OCI-LY7 (cell line): ENCODE data around the gene GATA2. TPM values are rescaled to one million over a fixed set of nuclear protein-coding genes. Genes with fewer than 3 reads are reported as not detected.

Experiments used
- BruUV-seq: library from RNA; stranded (reverse); fragments of 400-500 nt; replicated peaks from 2 replicates; lab custom pipeline; 2021; lab: Mats Ljungman, UMichigan
- CTCF ChIA-PET: fragments of 300-600 bp; sonication (Branson Sonifier 250); formaldehyde crosslinking; loops from one replicate; lab custom pipeline; 2022; ENCODE audit warnings: antibody characterized with exemption; ENCODE audit not compliant: unreplicated experiment; lab: Charles Lee
- POLR2A ChIA-PET: fragments of 300-600 bp; sonication (Branson Sonifier 250); formaldehyde crosslinking; loops from one replicate; lab custom pipeline; 2022; ENCODE audit warnings: antibody characterized with exemption; lab: Charles Lee
- DNase-seq: peaks from one replicate; pipeline ENCODE4 v3.0.0-alpha.2; 2015; ENCODE audit warnings: low spot score
- H2AFZ ChIP-seq: fragments of 200-600 bp; sonication (generic), shearing (Covaris generic); 2 replicates; pipeline ENCODE4 v1.6.1; 2014; ENCODE audit warnings: mild to moderate bottlenecking, antibody characterized with exemption, low read length, moderate library complexity
- H3K27ac ChIP-seq: fragments of 200-600 bp; sonication (generic); 2 replicates; pipeline ENCODE4 v1.5.1; 2014; ENCODE audit warnings: mixed run types, low read depth, mild to moderate bottlenecking, moderate library complexity, low read length, inconsistent platforms; ENCODE audit not compliant: poor library complexity, severe bottlenecking
- H3K36me3 ChIP-seq: fragments of 200-600 bp; sonication (generic); 2 replicates; pipeline ENCODE4 v1.6.1; 2014; ENCODE audit warnings: mild to moderate bottlenecking, antibody characterized with exemption, low read length, moderate library complexity, mixed read lengths; ENCODE audit not compliant: insufficient read depth
- H3K4me1 ChIP-seq: fragments of 200-600 bp; sonication (generic); 2 replicates; pipeline ENCODE4 v1.5.1; 2014; ENCODE audit warnings: mild to moderate bottlenecking, low read length; ENCODE audit not compliant: insufficient read depth, poor library complexity, severe bottlenecking
- H3K4me2 ChIP-seq: fragments of 200-600 bp; sonication (generic); 2 replicates; pipeline ENCODE4 v1.6.1; 2014; ENCODE audit warnings: mild to moderate bottlenecking, low read length
- H3K4me3 ChIP-seq: fragments of 200-600 bp; sonication (generic); 2 replicates; pipeline ENCODE4 v1.5.1; 2014; ENCODE audit warnings: mild to moderate bottlenecking, low read depth, low read length; ENCODE audit not compliant: poor library complexity, severe bottlenecking
- H3K79me2 ChIP-seq: fragments of 200-600 bp; sonication (generic); 2 replicates; pipeline ENCODE4 v1.6.1; 2016; ENCODE audit warnings: low read depth, mild to moderate bottlenecking, low read length, moderate library complexity, mixed read lengths; ENCODE audit not compliant: insufficient read depth
- H3K9me2 ChIP-seq: fragments of 200-600 bp; sonication (generic); 2 replicates; pipeline ENCODE4 v1.6.1; 2016; ENCODE audit warnings: mild to moderate bottlenecking, low read length, mixed read lengths; ENCODE audit not compliant: insufficient read depth
- H3K9me3 ChIP-seq: fragments of 200-600 bp; sonication (generic); 2 replicates; pipeline ENCODE4 v1.6.1; 2014; ENCODE audit warnings: mild to moderate bottlenecking, mixed run types, low read length, mixed read lengths
- H4K20me1 ChIP-seq: fragments of 200-600 bp; sonication (generic); 2 replicates; pipeline ENCODE4 v1.6.1; 2014; ENCODE audit warnings: mild to moderate bottlenecking, antibody characterized with exemption, low read length, moderate library complexity, mixed read lengths; ENCODE audit not compliant: insufficient read depth
- EZH2phosphoT487 ChIP-seq: fragments of 200-600 bp; sonication (generic); IDR thresholded peaks from 2 replicates; pipeline ENCODE4 v1.6.1; 2018; ENCODE audit warnings: low read depth, borderline replicate concordance, mild to moderate bottlenecking, mixed run types, antibody characterized with exemption, low read length, moderate library complexity, mixed read lengths
- intact Hi-C: fragments of 100-400 bp; cut with micrococcal nuclease; formaldehyde crosslinking; loops from one replicate; pipeline ENCODE4 v1.10.0; 2022; ENCODE audit not compliant: unreplicated experiment
- total RNA-seq, 2 experiments: library from RNA; depleted of rRNA in 1 of 2; stranded (reverse); fragments of >200 nt in 1 of 2; shearing (Covaris generic) in 1 of 2; gene quantifications; 2 replicates each; pipeline ENCODE4 v1.2.3, GENCODE V29; 2014 to 2022
- TF ChIP-seq, protein P1 (sequence below): fragments of 200-600 bp; sonication (generic); conservative IDR thresholded peaks from 2 replicates; pipeline ENCODE4 v1.5.1; 2014; ENCODE audit warnings: mild to moderate bottlenecking, antibody characterized with exemption, low read length, moderate library complexity, mixed read lengths

The GATA2 gene
- total RNA-seq, 2 experiments from 2014 or later: not detected

DNA sequence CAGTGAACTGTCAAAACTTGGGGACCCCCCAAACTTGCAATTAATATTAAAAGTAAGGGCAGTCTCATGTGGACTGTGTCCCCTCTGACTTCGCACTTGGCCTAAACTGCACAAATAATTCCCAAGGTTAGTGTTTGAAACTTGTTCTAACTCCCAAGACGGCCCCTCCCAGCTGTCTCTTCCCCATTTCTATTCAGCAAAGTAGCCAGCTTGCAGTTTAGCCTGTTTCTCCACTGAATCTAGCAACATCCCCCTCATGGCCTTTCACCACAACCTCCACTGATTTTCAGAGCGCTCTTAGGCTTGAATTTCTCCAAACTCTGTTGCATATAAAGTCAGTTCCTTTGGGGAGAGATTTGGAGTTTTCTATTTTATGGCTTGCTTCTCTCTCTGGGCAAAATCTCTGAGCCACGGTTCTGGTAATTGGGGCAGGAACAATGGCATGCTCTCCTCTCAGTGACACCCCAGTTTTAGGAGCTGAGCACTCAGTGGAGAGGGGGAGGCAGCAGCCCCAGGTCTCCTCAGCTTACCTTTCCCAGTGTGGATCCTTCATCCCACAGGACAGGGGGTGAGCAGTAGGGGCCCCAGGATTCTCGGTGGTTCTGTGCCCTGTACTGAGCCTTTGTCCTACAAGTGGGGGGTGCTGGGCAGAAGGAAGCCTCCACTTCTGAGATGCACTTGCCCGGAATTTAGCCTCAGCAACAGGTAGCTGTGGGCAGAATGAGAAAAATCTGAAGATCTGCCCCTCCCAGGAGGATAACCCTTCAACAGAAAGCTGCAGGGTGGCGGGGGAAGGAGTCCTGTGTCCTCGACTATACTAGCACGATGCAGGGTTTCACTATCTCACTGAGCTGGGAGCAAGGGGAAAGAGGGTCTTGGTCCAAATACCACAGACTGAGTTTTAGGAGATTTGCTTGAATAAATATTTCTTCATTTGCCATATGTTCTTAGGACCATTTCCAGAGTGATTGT lies 39.3 kb upstream of the GATA2 start:
- POLR2A ChIA-PET: interaction anchor here (0.6 to 0.7 kb wide), 2 partner anchors 500 to 1232 kb away, joined by 3 read pairs; no protein-coding TSS in a partner anchor
- DNase-seq: no peak
- Histone ChIP-seq H3K4me1 (no peaks in the 10 kb centered on the region), H3K79me2 (no peaks in the 10 kb centered on the region), H3K9me2 (no peaks in the 10 kb centered on the region), H3K4me3 (no peak overlapping the region), H3K27ac (no peak overlapping the region), H3K9me3 (no peaks in the 10 kb centered on the region), H3K36me3 (no peaks in the 10 kb centered on the region), H4K20me1 (no peaks in the 10 kb centered on the region), H2AFZ (no peak overlapping the region), H3K4me2 (no peak overlapping the region)
- no TSS peak for BruUV-seq
- CTCF ChIA-PET: no interaction called here
- intact Hi-C loops: no loop called here
- TF ChIP-seq, protein P1, sequence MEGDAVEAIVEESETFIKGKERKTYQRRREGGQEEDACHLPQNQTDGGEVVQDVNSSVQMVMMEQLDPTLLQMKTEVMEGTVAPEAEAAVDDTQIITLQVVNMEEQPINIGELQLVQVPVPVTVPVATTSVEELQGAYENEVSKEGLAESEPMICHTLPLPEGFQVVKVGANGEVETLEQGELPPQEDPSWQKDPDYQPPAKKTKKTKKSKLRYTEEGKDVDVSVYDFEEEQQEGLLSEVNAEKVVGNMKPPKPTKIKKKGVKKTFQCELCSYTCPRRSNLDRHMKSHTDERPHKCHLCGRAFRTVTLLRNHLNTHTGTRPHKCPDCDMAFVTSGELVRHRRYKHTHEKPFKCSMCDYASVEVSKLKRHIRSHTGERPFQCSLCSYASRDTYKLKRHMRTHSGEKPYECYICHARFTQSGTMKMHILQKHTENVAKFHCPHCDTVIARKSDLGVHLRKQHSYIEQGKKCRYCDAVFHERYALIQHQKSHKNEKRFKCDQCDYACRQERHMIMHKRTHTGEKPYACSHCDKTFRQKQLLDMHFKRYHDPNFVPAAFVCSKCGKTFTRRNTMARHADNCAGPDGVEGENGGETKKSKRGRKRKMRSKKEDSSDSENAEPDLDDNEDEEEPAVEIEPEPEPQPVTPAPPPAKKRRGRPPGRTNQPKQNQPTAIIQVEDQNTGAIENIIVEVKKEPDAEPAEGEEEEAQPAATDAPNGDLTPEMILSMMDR: no peak
- TF ChIP-seq EZH2phosphoT487: no peak

DNA sequence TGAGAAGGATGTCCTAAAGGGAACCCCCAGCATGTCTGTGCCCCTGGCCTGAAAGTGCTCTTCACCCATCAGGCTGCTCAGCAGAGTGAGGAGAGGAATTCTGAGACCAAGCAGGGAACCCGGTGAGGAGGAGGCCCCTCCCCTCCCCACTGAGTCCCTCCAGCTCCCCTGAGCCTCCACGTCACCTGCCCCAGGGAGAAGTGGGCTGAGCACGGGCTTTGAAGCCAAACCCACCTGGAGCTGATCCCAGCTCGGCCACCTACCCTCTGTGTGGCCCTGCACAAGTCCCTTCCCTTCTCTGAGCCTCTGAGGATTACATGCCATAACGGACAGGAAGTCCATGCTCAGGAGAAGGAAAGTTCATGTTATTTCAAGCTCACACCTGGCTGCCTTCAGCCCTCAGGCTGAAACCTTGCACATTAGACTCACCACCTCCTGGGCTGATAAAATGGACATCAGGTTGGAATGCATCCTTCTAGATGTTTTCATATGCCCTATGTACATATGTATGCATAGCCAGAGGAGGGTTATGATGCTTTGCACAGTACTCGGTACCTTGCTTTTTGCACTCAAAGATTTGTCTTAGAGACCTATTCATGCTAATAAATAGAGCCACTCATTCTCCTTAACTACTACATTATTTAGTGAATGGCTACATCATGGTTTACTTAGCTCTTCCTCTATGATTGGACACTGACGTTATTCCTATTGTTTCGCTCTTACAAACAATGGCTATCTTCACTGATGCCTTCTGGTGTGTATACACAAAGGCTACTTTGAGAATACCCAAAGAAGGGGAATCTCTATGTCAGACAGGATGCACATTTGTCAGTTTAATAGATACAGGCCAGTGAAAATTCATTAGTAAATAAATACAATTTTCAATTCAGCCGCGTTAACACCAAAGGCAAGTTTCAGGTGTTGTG lies 31.6 kb upstream of the GATA2 start:
- DNase-seq: no peak
- intact Hi-C loops: no loop called here
- no peak for TF ChIP-seq EZH2phosphoT487
- TF ChIP-seq, protein P1: no peak
- no peaks in the 10 kb centered on the region for H3K79me2 ChIP-seq
- no peak overlapping the region for H3K4me2 ChIP-seq
- BruUV-seq: no TSS peak
- no peak overlapping the region for H3K27ac ChIP-seq
- no peak overlapping the region for H2AFZ ChIP-seq
- no peaks in the 10 kb centered on the region for H4K20me1 ChIP-seq
- no peak overlapping the region for H3K4me3 ChIP-seq
- no peaks in the 10 kb centered on the region for H3K9me3 ChIP-seq
- ChIA-PET POLR2A (interaction anchor here (0.6 kb wide), 1 partner anchor 914 kb away, joined by 4 read pairs; no protein-coding TSS in a partner anchor), CTCF (no interaction called here)
- H3K9me2 ChIP-seq: no peaks in the 10 kb centered on the region
- no peaks in the 10 kb centered on the region for H3K36me3 ChIP-seq
- no peaks in the 10 kb centered on the region for H3K4me1 ChIP-seq
